Mucosa of stomach (tissue), 1 donor: ENCODE measurements around the gene NCK2.

Experiments used
- H3K27me3 ChIP-seq: one replicate; pipeline ENCODE4 v1.7.0; 2013; ENCODE audit warnings: mild to moderate bottlenecking, low read length; ENCODE audit not compliant: control insufficient read depth, insufficient read depth
- H3K36me3 ChIP-seq: one replicate; pipeline ENCODE4 v1.7.0; 2013; ENCODE audit warnings: low read length; ENCODE audit not compliant: control insufficient read depth, insufficient read depth
- H3K4me1 ChIP-seq: one replicate; pipeline ENCODE4 v1.7.0; 2013; ENCODE audit warnings: mild to moderate bottlenecking, low read length; ENCODE audit not compliant: control insufficient read depth, insufficient read depth
- H3K4me3 ChIP-seq: one replicate; pipeline ENCODE4 v1.7.0; 2013; ENCODE audit warnings: low read length
- H3K9ac ChIP-seq: one replicate; pipeline ENCODE4 v1.7.0; 2013; ENCODE audit warnings: mild to moderate bottlenecking, low read length, moderate library complexity
- H3K9me3 ChIP-seq: one replicate; pipeline ENCODE4 v1.7.0; 2013; ENCODE audit warnings: mild to moderate bottlenecking, low read length, moderate library complexity; ENCODE audit not compliant: control insufficient read depth
- donor health status: Pancreatic carcinoma.

Gene NCK2

DNA sequence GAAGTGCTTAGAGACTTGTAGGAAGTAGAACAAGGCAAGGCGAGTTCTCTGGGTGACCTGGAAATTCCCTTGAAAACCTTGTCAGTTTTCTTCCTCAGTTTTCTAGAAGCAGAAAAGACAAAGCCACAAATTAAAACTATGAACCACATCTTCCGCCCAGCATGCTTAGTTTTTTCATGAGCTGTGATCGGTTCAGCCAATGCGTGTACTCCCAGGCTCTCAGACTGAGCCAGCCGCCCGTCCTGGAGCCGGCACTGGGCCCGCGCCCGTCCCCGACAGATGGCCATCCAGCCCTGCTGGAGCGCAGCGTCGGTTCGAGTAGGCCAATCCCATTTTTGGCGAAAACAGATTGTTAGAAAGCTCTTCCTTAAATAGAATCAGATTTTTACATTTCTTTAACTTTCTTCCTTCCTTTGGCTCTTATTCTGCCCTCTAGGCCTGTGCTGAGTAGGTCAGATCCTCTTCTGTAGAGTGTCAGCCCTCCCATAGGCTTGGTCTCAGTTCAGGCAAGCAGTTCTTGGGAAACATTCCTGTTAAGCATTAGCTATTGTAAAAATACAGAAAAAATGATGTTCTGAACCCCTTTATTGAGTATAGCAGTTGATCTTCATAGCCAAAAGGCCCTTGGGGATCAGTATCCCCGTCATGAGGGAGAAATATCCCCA is 112.5 kb downstream of the NCK2 start:
- Histone ChIP-seq H3K36me3 (no peaks in the 10 kb centered on the region), H3K9ac (no peak overlapping the region), H3K4me3 (no peak overlapping the region), H3K4me1 (peaks cover 5% of the 10 kb centered on the region), H3K9me3 (no peaks in the 10 kb centered on the region), H3K27me3 (no peaks in the 10 kb centered on the region)

DNA sequence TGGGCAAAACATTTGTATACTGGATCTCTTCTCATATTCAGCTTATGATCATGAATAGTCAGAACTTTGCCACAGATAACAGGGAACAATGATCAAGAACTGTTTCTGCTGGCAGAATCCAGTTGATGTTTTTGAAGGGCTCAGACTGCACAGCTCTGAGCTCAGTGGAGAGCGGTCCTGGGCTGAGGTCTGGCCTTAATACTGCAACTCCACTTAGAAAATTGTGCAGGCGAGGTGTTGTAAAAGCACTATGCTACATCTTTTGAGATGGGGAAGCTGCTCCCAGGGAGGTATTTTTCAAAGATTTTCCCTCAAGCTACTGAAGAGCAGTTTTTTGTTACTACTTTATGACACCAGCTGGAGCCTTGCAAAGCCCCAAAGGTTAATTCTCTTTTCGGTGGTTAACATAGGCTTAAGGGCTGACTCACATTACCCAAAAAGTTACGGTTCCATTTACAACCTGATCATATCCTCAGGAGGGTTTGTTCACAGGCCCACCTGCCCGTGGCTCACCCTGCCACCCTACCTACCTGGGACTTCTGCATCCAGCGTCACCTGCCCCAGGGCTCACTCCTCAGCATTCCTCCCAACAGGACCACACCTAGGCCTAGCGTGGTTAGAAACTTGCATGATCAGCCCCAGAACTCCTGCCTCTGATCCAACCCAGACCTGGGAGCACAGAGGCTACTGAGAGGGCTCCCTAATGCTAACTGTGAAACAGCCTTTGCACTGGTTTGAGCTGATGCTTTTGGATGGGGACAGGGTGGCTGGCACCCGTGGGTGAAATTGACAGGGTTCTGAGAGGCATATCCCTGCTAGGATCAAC is 114.4 kb downstream of the NCK2 start:
- H3K27me3 ChIP-seq, result no peaks in the 10 kb centered on the region
- peaks cover 5% of the 10 kb centered on the region for H3K4me1 ChIP-seq
- no peaks in the 10 kb centered on the region for H3K9me3 ChIP-seq
- no peaks in the 10 kb centered on the region for H3K36me3 ChIP-seq
- H3K4me3 ChIP-seq, result no peak overlapping the region
- H3K9ac ChIP-seq, result no peak overlapping the region

DNA sequence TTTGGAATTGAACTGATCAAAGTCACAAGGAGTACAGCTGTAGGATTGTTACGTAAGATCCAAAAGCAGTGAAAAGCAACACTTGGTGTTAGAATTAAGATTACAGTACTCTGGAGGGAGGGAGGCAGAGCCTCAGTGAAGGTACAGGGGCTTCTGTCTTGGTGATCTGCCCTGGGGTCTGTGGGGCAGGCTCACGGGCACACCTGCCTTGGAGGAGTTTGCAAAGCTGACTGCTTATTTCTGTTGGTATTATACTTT is 114.9 kb downstream of the NCK2 start:
- Histone ChIP-seq H3K9me3 (no peaks in the 10 kb centered on the region), H3K9ac (no peak overlapping the region), H3K27me3 (no peaks in the 10 kb centered on the region), H3K4me1 (peaks cover 5% of the 10 kb centered on the region), H3K36me3 (no peaks in the 10 kb centered on the region), H3K4me3 (no peak overlapping the region)

DNA sequence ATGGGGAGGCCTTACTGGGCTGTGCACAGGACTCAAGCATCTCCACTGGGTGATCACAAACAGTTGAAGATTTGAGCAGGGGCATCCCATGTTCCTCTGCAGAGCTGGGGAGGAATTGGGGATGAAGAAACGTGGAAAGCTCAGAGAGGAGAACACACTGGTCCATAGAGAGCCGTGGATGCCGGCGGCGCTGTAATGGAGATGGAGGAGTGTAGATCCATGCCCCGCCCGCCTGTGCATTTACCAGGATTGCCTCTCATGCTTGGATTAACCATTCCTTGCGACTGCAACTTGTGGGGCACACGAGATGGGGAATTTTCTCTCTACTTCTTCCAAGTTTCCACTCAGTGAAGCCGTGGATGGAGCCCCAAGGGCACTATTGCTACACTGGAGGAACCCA is 115.9 kb downstream of the NCK2 start:
- H3K27me3 ChIP-seq, result no peaks in the 10 kb centered on the region
- H3K9me3 ChIP-seq, result no peaks in the 10 kb centered on the region
- H3K9ac ChIP-seq, result no peak overlapping the region
- H3K4me3 ChIP-seq, result no peak overlapping the region
- H3K36me3 ChIP-seq, result no peaks in the 10 kb centered on the region
- peaks cover 9% of the 10 kb centered on the region for H3K4me1 ChIP-seq

DNA sequence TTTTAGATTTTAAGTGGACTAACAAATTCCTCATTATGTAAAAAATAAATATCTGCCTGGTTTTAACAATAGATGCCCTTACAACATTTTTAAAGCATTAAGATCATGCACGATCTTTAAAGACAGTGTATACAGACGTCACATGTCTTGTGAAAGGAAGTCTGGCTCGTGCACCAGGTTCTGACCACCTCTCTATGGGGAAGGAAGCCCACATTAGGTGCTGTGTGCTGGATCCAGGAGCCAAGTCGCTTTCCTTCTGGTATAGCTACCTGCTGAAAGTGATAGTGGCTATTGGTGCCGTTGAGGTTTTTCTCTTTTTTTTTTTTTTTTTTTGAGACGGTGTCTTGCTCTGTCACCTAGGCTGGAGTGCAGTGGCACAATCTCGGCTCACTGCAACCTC is 116.5 kb downstream of the NCK2 start:
- no peaks in the 10 kb centered on the region for H3K9me3 ChIP-seq
- H3K4me3 ChIP-seq, result no peak overlapping the region
- H3K36me3 ChIP-seq, result no peaks in the 10 kb centered on the region
- H3K27me3 ChIP-seq, result no peaks in the 10 kb centered on the region
- no peak overlapping the region for H3K9ac ChIP-seq
- peaks cover 5% of the 10 kb centered on the region for H3K4me1 ChIP-seq

DNA sequence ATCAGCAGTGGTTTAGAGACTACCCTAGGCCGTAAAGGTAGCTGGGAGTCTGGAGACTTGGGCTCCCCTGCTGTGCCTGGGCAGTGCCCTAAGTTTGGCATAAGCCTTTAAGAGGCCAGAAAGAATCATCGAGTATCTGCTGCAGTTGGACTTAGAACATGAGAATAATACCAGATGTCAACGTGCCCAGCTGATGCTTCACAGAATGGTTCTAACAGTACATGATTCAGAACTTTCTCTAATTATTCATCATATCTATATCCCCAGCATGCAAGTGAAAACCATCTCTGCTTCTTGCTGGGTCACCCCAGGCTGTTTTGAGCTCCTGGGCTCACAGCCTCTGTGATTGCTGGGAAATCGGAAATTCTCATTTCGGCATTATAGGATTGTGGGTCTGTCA is 118.1 kb downstream of the NCK2 start:
- no peaks in the 10 kb centered on the region for H3K9me3 ChIP-seq
- no peaks in the 10 kb centered on the region for H3K27me3 ChIP-seq
- H3K4me1 ChIP-seq, result peaks cover 5% of the 10 kb centered on the region
- no peak overlapping the region for H3K9ac ChIP-seq
- no peaks in the 10 kb centered on the region for H3K36me3 ChIP-seq
- no peak overlapping the region for H3K4me3 ChIP-seq

DNA sequence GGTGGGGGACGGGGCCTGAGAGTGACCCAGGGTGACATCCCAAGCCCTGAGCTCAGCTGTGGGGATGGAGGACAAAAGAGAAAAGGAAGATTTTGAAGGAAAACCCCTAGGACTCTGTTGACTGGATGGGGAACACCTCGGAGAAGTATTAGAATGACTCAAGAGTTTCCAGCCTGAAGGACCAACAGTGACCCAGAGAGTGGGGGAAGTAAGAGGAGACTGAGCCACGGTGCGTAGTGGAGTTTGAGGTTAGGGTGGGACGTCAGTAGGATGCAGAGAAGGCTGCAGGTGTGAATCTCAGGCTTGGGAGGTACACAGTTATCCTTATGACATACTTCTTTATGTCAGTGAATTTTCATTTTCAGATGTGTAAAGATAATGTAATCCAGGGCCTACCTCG is 119.5 kb downstream of the NCK2 start:
- Histone ChIP-seq H3K27me3 (no peaks in the 10 kb centered on the region), H3K4me1 (peaks cover 5% of the 10 kb centered on the region), H3K9me3 (no peaks in the 10 kb centered on the region), H3K36me3 (no peaks in the 10 kb centered on the region), H3K4me3 (no peak overlapping the region), H3K9ac (no peak overlapping the region)

DNA sequence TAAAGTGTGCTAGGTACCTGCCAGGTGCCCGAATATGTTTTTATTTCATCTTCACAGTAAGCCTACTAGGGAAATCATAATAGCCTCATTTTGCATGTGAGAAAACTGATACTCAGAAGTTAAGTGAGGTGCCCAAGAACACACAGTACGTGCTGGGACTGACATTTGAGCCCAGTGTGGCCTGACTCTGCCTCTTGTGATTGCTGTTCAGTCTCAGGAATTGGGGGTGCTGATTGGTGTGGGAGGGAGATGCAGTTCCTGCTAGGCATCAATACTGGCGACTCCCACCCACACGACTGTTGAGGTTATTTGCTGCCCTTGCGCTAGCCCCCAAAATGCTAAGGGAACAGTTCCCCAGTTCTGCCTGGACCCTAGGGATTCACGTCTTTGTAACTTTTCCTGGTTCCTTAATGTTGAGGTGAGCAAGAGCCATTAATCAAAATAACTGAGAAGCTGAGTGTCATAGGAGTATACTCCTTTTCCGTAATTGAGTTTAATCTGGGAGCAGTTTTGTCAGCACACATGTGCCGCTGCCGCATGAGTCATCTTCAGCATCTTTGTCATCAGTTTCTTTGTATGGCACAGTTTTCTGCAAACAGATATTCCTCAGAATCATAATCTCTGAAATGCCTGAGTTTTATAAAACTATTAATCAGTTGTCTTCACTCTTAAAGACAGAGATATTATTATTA is 120.7 kb downstream of the NCK2 start:
- Histone ChIP-seq H3K4me3 (no peak overlapping the region), H3K4me1 (peaks cover 5% of the 10 kb centered on the region), H3K9me3 (no peaks in the 10 kb centered on the region), H3K27me3 (no peaks in the 10 kb centered on the region), H3K36me3 (no peaks in the 10 kb centered on the region), H3K9ac (no peak overlapping the region)

DNA sequence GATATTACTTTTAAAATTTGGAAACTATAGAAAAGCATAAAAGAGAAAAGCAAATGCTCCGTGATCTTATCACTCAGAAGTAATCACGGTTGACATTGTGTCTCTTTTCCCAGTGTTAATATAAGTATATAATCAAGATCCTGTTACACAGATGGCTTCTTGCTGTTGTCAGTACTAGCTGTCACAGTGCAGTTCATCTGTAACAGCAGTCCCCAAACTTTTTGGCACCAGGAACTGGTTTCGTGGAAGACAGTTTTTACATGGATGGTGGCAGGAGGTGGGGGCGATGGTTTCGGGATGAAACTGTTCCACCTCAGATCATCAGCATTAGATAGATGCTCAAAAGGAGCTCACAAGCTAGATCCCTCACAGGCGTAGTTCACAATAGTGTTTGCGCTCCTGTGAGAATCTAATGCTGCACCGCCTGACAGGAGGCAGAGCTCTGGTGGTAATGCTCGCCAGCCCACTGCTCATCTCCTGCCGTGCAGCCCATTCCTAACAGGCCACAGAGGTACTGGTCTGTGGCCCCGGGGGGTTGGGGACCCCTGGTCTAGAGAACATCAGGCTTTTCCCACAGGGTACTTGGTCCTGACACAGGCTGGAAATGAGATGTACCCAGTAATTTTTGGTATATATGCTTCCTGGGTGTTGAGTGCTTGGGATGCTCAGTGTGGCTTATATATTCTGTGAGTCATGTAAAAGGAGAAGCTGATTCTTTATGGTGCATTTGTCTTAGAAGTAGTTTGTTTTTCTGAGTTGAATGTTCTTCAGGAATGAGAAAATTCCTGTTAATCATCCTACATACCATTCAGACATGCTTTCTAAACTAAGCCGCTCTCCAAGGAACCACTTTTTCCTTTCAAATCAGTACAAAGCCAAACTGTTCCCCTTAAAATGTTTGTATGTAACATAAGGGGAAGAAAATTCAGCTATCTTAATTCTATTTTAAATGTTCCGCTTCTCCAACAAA is 121.8 kb downstream of the NCK2 start:
- no peaks in the 10 kb centered on the region for H3K36me3 ChIP-seq
- no peaks in the 10 kb centered on the region for H3K9me3 ChIP-seq
- H3K9ac ChIP-seq, result no peak overlapping the region
- H3K4me1 ChIP-seq, result peaks cover 5% of the 10 kb centered on the region
- no peak overlapping the region for H3K4me3 ChIP-seq
- no peaks in the 10 kb centered on the region for H3K27me3 ChIP-seq

DNA sequence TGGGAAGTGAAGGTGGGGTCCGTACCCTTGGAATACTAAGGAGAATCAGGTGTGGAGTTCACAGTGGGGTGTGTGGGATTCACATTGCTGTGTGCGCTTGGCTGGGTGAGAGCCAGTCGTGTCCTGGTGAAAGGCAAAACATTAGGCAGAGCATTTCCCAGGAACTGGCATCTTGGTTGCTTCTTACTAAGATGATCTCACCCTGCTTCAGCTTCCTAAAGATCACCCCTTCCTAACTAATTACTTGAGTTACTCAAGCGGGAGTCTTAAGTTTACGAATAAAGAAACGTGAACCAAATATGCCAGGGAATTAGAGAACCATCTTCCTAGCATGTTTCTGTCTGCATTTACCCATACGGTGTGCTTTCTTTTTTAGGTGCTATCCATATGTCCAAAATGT is 122.9 kb downstream of the NCK2 start:
- H3K4me1 ChIP-seq, result peaks cover 5% of the 10 kb centered on the region

DNA sequence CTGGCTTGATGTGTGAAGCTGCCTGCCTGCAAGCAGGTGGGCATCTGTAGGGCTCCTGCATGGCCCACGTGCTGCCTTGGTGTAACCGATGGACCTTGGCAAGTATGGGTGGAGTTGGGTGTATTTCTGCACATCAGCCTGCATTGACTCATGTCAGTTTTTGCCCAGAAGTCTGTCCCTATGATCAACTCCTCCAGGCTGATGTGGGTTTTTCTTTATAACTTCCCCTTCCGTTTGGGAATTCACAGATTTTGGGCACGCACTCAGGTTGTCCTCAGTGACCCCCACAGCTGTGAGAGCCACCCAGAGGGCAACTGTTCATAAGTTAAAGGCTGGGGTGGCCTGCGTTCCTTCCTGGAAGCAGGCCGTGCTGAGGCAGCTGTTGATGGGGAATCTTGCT is 123.3 kb downstream of the NCK2 start:
- no peak overlapping the region for H3K9ac ChIP-seq
- no peaks in the 10 kb centered on the region for H3K9me3 ChIP-seq
- no peaks in the 10 kb centered on the region for H3K27me3 ChIP-seq
- no peak overlapping the region for H3K4me3 ChIP-seq
- no peaks in the 10 kb centered on the region for H3K36me3 ChIP-seq
- peaks cover 5% of the 10 kb centered on the region for H3K4me1 ChIP-seq

More for the DNA sequence above, 122.9 kb downstream of the NCK2 start:
- Histone ChIP-seq H3K9ac (no peak overlapping the region), H3K9me3 (no peaks in the 10 kb centered on the region), H3K4me3 (no peak overlapping the region), H3K36me3 (no peaks in the 10 kb centered on the region), H3K27me3 (no peaks in the 10 kb centered on the region)
